Activated CD4-positive, alpha-beta T cell treated with anti-CD3 and anti-CD28 coated beads, Interleukin-2, amount 10 ng/mL, durations not matched to agents 7 days and 5 days (primary cell): ENCODE results near the gene NQO2. TPM values are rescaled to one million over a fixed set of nuclear protein-coding genes. Genes with fewer than 3 reads are reported as not detected.
"Not testable (repeated sequence)": the region's sequence is repeated elsewhere in the genome, so short reads cannot be mapped to it uniquely, and the experiment has no call there.

Experiments used
- CTCF ChIA-PET: fragments of 350-600 bp; sonication (Branson Sonifier 250); formaldehyde crosslinking; loops from one replicate; lab custom pipeline; 2021; ENCODE audit warnings: antibody characterized with exemption; lab: Charles Lee
- POLR2A ChIA-PET: fragments of 350-600 bp; sonication (Branson Sonifier 250); formaldehyde crosslinking; loops from one replicate; lab custom pipeline; 2021; ENCODE audit warnings: antibody characterized with exemption; lab: Charles Lee
- DNase-seq: peaks from one replicate; pipeline ENCODE4 v3.0.0-alpha.2; 2020
- H3K27ac Mint-ChIP-seq: one replicate; pipeline ENCODE4 v1.8.0; 2021; ENCODE audit warnings: mild to moderate bottlenecking, moderate library complexity, mixed read lengths
- H3K27me3 Mint-ChIP-seq: one replicate; pipeline ENCODE4 v1.8.0; 2021; ENCODE audit warnings: mixed read lengths
- H3K36me3 Mint-ChIP-seq: one replicate; pipeline ENCODE4 v1.8.0; 2021; ENCODE audit warnings: low read depth, mixed read lengths
- H3K4me1 Mint-ChIP-seq: one replicate; pipeline ENCODE4 v1.8.0; 2021; ENCODE audit warnings: mixed read lengths
- H3K4me3 Mint-ChIP-seq: one replicate; pipeline ENCODE4 v1.8.0; 2021; ENCODE audit warnings: mild to moderate bottlenecking, moderate library complexity, mixed read lengths
- H3K9me3 Mint-ChIP-seq: one replicate; pipeline ENCODE4 v1.8.0; 2021; ENCODE audit warnings: mixed read lengths
- total RNA-seq, 2 experiments: library from RNA; stranded (reverse); gene quantifications; one replicate each; pipeline ENCODE4 v1.2.3, GENCODE V29; 2021

NQO2 gene
- total RNA-seq, 2 experiments from 2014 or later, result 37.5 to 43.2 TPM

DNA sequence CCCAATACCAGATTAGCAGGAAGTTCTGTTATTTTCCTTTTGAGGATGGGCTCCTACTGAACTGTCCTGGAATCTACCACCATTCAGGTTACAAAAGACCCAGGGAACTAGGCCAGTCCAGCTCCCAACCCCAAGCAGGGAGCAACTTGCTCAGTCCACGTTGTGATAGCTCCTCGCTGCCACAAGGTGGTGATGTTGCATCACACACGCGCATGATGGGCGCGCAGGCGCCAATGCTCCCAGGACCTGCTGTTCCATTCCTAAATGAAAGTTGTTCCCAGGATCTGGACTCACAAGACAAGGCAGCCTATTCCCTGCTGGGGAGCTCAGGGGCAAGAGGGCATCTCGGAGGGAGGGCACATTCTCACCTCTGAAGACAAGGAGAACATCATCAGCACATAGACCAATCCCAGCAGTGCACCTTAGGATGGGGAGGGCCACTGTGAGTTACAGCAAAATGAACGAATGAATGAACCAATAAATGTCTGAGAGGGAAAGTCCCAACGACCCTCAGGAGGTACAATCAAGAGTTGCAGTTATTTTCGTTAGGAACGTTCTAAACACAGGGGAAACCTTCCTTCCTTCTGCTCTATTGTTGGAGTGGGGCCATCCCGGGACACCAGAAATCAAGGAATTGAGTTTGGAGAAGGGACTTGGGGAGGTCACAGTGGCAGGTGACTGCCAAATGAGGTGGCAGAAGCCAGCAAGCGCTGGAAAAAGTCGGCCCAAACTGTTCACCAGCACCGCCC lies 1.3 kb upstream of the NQO2 start:
- Mint-ChIP-seq H3K36me3 (peaks cover 10% of the 10 kb centered on the region), H3K4me3 (peak overlapping the region; percentile 80), H3K27ac (peak overlapping the region; percentile 83), H3K4me1 (peaks cover 41% of the 10 kb centered on the region)
- CTCF ChIA-PET, result interaction anchor here (1.2 to 3.2 kb wide), 4 partner anchors 9 to 72 kb away, joined by 3 to 13 read pairs (median 4); no protein-coding TSS in a partner anchor
- peak; percentile 55 for DNase-seq
- H3K9me3 Mint-ChIP-seq, H3K27me3 Mint-ChIP-seq, POLR2A ChIA-PET: not testable (repeated sequence)

- ChIA-PET CTCF (interaction anchor here (0.6 to 3.5 kb wide), 14 partner anchors 10 to 261 kb away, joined by 3 to 35 read pairs (median 4); no protein-coding TSS in a partner anchor), POLR2A (interaction anchor here (0.8 to 1.0 kb wide), 2 partner anchors 25 to 55 kb away, joined by 3 read pairs; no protein-coding TSS in a partner anchor)
- Mint-ChIP-seq H3K36me3 (peaks cover 10% of the 10 kb centered on the region), H3K27me3 (no peaks in the 10 kb centered on the region), H3K4me3 (peak overlapping the region; percentile 80), H3K4me1 (peaks cover 41% of the 10 kb centered on the region), H3K27ac (peak overlapping the region; percentile 83), H3K9me3 (no peaks in the 10 kb centered on the region)
- no peak for DNase-seq
Observed at GRCh38 chr6:2998998-2999617, 586 bp upstream of the NQO2 start.

DNA sequence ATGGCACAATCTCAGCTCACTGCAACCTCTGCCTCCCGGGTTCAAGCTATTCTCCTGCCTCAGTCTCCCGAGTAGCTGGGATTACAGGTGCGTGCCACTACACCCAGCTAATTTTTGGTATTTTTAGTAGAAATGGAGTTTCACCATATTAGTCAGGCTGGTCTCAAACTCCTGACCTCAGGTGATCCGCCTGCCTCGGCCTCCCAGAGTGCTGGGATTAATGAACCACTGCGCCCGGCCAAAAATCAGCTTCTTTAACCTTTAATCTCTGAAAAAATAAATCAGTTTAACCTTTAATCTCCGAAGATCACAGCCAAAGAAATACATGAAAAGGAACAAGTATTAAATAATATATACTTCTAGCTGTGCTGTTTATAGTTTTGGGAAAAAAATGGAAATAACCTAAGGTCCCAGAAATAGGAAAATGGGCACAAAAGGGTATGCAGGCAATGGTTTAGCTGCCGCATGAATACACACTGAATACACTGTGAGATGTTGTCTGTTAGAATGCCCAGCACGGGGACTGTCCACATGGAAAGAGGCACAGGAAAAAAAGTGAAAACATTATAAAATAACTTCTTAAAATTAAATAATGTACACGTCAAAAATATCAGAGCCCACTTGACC lies 1.6 kb downstream of the NQO2 start:
- Mint-ChIP-seq H3K27me3 (no peaks in the 10 kb centered on the region), H3K27ac (peak overlapping the region; percentile 62), H3K9me3 (no peaks in the 10 kb centered on the region), H3K36me3 (peaks cover 29% of the 10 kb centered on the region), H3K4me1 (peaks cover 49% of the 10 kb centered on the region), H3K4me3 (peak overlapping the region; percentile 82)
- CTCF ChIA-PET, result interaction anchor here (0.6 to 3.5 kb wide), 24 partner anchors 10 to 496 kb away, joined by 3 to 35 read pairs (median 5); partner anchors contain the start of genes RIPK1, SERPINB1 and WRNIP1
- DNase-seq, result no peak
- POLR2A ChIA-PET, result interaction anchor here (1.1 to 1.2 kb wide), 2 partner anchors 52 to 63 kb away, joined by 3 to 4 read pairs; no protein-coding TSS in a partner anchor

DNA sequence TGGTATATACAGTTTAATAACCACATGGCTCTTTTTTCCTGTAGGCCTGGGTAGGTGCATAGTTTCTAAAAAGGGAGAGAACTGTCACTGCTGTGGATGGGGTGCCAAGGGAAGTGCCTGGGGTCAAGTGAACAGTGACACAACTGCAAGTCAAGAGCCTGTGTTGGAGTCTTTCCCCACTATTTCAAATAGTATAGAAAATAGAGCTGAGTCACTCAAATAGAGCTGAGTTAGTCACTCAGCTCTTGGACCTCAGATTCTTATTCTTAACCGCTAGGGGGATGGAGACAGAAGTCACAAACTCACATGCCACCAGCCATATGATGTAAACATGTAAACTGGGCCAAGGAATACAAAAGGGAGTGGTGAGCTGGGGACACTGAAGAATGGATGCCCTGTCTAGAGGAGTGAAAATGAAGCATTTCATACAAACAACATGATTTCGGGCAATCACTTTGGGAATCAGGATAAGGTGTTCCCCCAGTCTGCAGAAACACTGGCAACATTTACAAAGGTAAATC lies 2.1 kb downstream of the NQO2 start:
- DNase-seq, result peak; percentile 43
- CTCF ChIA-PET, result interaction anchor here (0.6 to 3.5 kb wide), 24 partner anchors 9 to 496 kb away, joined by 3 to 35 read pairs (median 5); partner anchors contain the start of genes RIPK1, SERPINB1 and WRNIP1

GRCh38 chr6:3003226-3003625 lies 3.5 kb downstream of the NQO2 start:
- CTCF ChIA-PET, result interaction anchor here (0.5 to 2.3 kb wide), 3 partner anchors 17 to 23 kb away, joined by 3 to 17 read pairs (median 10); no protein-coding TSS in a partner anchor
- H3K4me3 Mint-ChIP-seq, H3K27me3 Mint-ChIP-seq, H3K9me3 Mint-ChIP-seq, DNase-seq, POLR2A ChIA-PET: not testable (repeated sequence)
- H3K27ac Mint-ChIP-seq, result peak overlapping the region; percentile 80
- H3K36me3 Mint-ChIP-seq, result peaks cover 49% of the 10 kb centered on the region
- H3K4me1 Mint-ChIP-seq, result peaks cover 42% of the 10 kb centered on the region

More for the DNA sequence above, 2.1 kb downstream of the NQO2 start:
- H3K4me1 Mint-ChIP-seq, result peaks cover 48% of the 10 kb centered on the region
- H3K36me3 Mint-ChIP-seq, result peaks cover 35% of the 10 kb centered on the region
- H3K27me3 Mint-ChIP-seq, result no peaks in the 10 kb centered on the region
- H3K9me3 Mint-ChIP-seq, result no peaks in the 10 kb centered on the region
- POLR2A ChIA-PET, result interaction anchor here (0.6 to 1.2 kb wide), 4 partner anchors 10 to 118 kb away, joined by 3 to 8 read pairs (median 4); no protein-coding TSS in a partner anchor
- no peak overlapping the region for H3K27ac Mint-ChIP-seq
- H3K4me3 Mint-ChIP-seq, result peak overlapping the region; percentile 30

DNA sequence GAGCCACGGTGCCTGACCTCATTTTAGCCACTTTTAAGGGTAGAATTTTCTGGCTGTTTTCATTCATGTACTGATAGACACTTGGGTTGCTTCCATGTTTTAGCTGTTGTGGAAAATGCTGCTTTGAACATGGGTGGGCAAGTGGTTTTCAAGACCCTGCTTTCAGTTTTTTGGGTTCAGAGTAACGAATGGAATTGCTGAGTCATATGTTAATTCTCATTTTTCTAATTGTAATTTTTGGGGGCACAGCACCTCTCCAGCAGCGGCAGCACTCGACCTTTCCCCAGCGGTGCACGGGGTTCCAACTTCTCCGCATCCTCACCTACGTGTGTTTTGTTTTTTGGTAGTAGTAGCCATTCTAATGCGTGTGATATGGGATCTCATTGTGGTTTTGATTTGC lies 5.4 kb downstream of the NQO2 start:
- ChIA-PET POLR2A (no interaction called here), CTCF (interaction anchor here (1.5 kb wide), 1 partner anchor 20 kb away, joined by 4 read pairs; no protein-coding TSS in a partner anchor)
- H3K4me1 Mint-ChIP-seq, result peaks cover 32% of the 10 kb centered on the region
- DNase-seq, result no peak
- H3K36me3 Mint-ChIP-seq, result peaks cover 68% of the 10 kb centered on the region
- H3K27ac Mint-ChIP-seq, result no peak overlapping the region
- peaks cover 2% of the 10 kb centered on the region for H3K9me3 Mint-ChIP-seq
- H3K27me3 Mint-ChIP-seq, result no peaks in the 10 kb centered on the region
- H3K4me3 Mint-ChIP-seq, result no peak overlapping the region

GRCh38 chr6:3005874-3006273 lies 6.2 kb downstream of the NQO2 start:
- peaks cover 76% of the 10 kb centered on the region for H3K36me3 Mint-ChIP-seq

GRCh38 chr6:3006476-3006875 lies 6.8 kb downstream of the NQO2 start:
- H3K4me1 Mint-ChIP-seq, result peaks cover 25% of the 10 kb centered on the region
- peaks cover 14% of the 10 kb centered on the region for H3K9me3 Mint-ChIP-seq
- no peak overlapping the region for H3K27ac Mint-ChIP-seq
- CTCF ChIA-PET, result no interaction called here
- no peak overlapping the region for H3K4me3 Mint-ChIP-seq
- POLR2A ChIA-PET, result no interaction called here
- DNase-seq, result no peak
- peaks cover 82% of the 10 kb centered on the region for H3K36me3 Mint-ChIP-seq
- H3K27me3 Mint-ChIP-seq, result no peaks in the 10 kb centered on the region

More at GRCh38 chr6:3005874-3006273, 6.2 kb downstream of the NQO2 start:
- H3K4me1 Mint-ChIP-seq, result peaks cover 31% of the 10 kb centered on the region
- no peak overlapping the region for H3K4me3 Mint-ChIP-seq
- peaks cover 8% of the 10 kb centered on the region for H3K9me3 Mint-ChIP-seq
- DNase-seq, result no peak
- no peak overlapping the region for H3K27ac Mint-ChIP-seq
- CTCF ChIA-PET, result interaction anchor here (1.5 kb wide), 1 partner anchor 20 kb away, joined by 4 read pairs; no protein-coding TSS in a partner anchor
- no peaks in the 10 kb centered on the region for H3K27me3 Mint-ChIP-seq
- POLR2A ChIA-PET, result no interaction called here

GRCh38 chr6:3007571-3007970 lies 7.9 kb downstream of the NQO2 start:
- Mint-ChIP-seq H3K27me3 (no peaks in the 10 kb centered on the region), H3K27ac (no peak overlapping the region), H3K4me3 (no peak overlapping the region), H3K9me3 (peaks cover 24% of the 10 kb centered on the region), H3K4me1 (peaks cover 16% of the 10 kb centered on the region), H3K36me3 (peaks cover 88% of the 10 kb centered on the region)
- DNase-seq, result no peak
- ChIA-PET POLR2A (interaction anchor here (0.5 kb wide), 1 partner anchor 67 kb away, joined by 4 read pairs; no protein-coding TSS in a partner anchor), CTCF (interaction anchor here (1.6 kb wide), 1 partner anchor 46 kb away, joined by 3 read pairs; no protein-coding TSS in a partner anchor)

GRCh38 chr6:3008712-3009265 lies 9.1 kb downstream of the NQO2 start:
- H3K4me1 Mint-ChIP-seq, result peaks cover 15% of the 10 kb centered on the region
- H3K27ac Mint-ChIP-seq, POLR2A ChIA-PET: not testable (repeated sequence)

GRCh38 chr6:3009930-3010329 lies 10.2 kb downstream of the NQO2 start:
- Mint-ChIP-seq H3K4me3 (no peak overlapping the region), H3K9me3 (peaks cover 27% of the 10 kb centered on the region), H3K27me3 (no peaks in the 10 kb centered on the region), H3K27ac (no peak overlapping the region), H3K4me1 (peaks cover 13% of the 10 kb centered on the region), H3K36me3 (peaks cover 95% of the 10 kb centered on the region)
- CTCF ChIA-PET, result interaction anchor here (0.7 to 3.1 kb wide), 3 partner anchors 9 to 12 kb away, joined by 3 to 13 read pairs (median 3); partner anchors contain the start of gene NQO2
- POLR2A ChIA-PET, result no interaction called here
- no peak for DNase-seq

More at GRCh38 chr6:3008712-3009265, 9.1 kb downstream of the NQO2 start:
- H3K36me3 Mint-ChIP-seq, result peaks cover 92% of the 10 kb centered on the region
- CTCF ChIA-PET, DNase-seq, H3K27me3 Mint-ChIP-seq, H3K4me3 Mint-ChIP-seq: not testable (repeated sequence)
- peaks cover 27% of the 10 kb centered on the region for H3K9me3 Mint-ChIP-seq
